H9 (cell line): ENCODE results near the gene POMGNT1. TPM values are rescaled to one million over a fixed set of nuclear protein-coding genes. Genes with fewer than 3 reads are reported as not detected.

Experiments used
- DNase-seq: peaks from one replicate; pipeline ENCODE4 v3.0.0-alpha.2; 2017
- H2AFZ ChIP-seq: one replicate; pipeline ENCODE4 v1.6.1; 2013; ENCODE audit warnings: mild to moderate bottlenecking, low read length, control low read depth, moderate library complexity
- H2AK5ac ChIP-seq: 2 replicates; pipeline ENCODE4 v1.6.1; 2013; ENCODE audit warnings: low read length, control low read depth, mixed read lengths; ENCODE audit not compliant: insufficient read length
- H2BK120ac ChIP-seq: one replicate; pipeline ENCODE4 v1.6.1; 2013; ENCODE audit warnings: low read depth, mild to moderate bottlenecking, low read length, control low read depth, inconsistent platforms; ENCODE audit not compliant: poor library complexity, severe bottlenecking
- H2BK12ac ChIP-seq: 2 replicates; pipeline ENCODE4 v1.6.1; 2013; ENCODE audit warnings: low read length, control low read depth, mixed read lengths, low read depth; ENCODE audit not compliant: insufficient read length
- H2BK15ac ChIP-seq: 2 replicates; pipeline ENCODE4 v1.6.1; 2013; ENCODE audit warnings: low read depth, low read length, control low read depth
- H2BK20ac ChIP-seq: one replicate; pipeline ENCODE4 v1.6.1; 2013; ENCODE audit warnings: low read depth, mild to moderate bottlenecking, low read length, control low read depth, inconsistent platforms; ENCODE audit not compliant: poor library complexity, severe bottlenecking
- H2BK5ac ChIP-seq: 2 replicates; pipeline ENCODE4 v1.6.1; 2013; ENCODE audit warnings: low read length, control low read depth, mixed read lengths; ENCODE audit not compliant: insufficient read length
- H3K14ac ChIP-seq: 2 replicates; pipeline ENCODE4 v1.6.1; 2013; ENCODE audit warnings: low read length, control low read depth; ENCODE audit not compliant: insufficient read depth
- H3K18ac ChIP-seq: 2 replicates; pipeline ENCODE4 v1.6.1; 2013; ENCODE audit warnings: low read depth, mild to moderate bottlenecking, mixed read lengths, low read length, control low read depth; ENCODE audit not compliant: insufficient read length
- H3K23ac ChIP-seq: 2 replicates; pipeline ENCODE4 v1.6.1; 2013; ENCODE audit warnings: low read length, control low read depth, mixed read lengths, low read depth; ENCODE audit not compliant: insufficient read length
- H3K23me2 ChIP-seq: 2 replicates; pipeline ENCODE4 v1.6.1; 2013; ENCODE audit warnings: low read depth, mild to moderate bottlenecking, mixed read lengths, low read length, control low read depth; ENCODE audit not compliant: insufficient read length, poor library complexity, severe bottlenecking
- H3K27ac ChIP-seq: 2 replicates; pipeline ENCODE4 v1.5.1; 2013; ENCODE audit warnings: low read length, control low read depth, mixed read lengths, low read depth; ENCODE audit not compliant: insufficient read length
- H3K27me3 ChIP-seq: 2 replicates; pipeline ENCODE4 v1.6.1; 2013; ENCODE audit warnings: low read length, control low read depth, inconsistent platforms; ENCODE audit not compliant: insufficient read depth
- H3K4ac ChIP-seq: 2 replicates; pipeline ENCODE4 v1.6.1; 2013; ENCODE audit warnings: low read depth, mild to moderate bottlenecking, control low read depth, inconsistent platforms, low read length, moderate library complexity
- H3K4me1 ChIP-seq: 2 replicates; pipeline ENCODE4 v1.6.1; 2013; ENCODE audit warnings: low read length, control low read depth, inconsistent platforms; ENCODE audit not compliant: insufficient read depth
- H3K4me2 ChIP-seq: 2 replicates; pipeline ENCODE4 v1.6.1; 2013; ENCODE audit warnings: low read length, control low read depth, mixed read lengths; ENCODE audit not compliant: insufficient read length, insufficient read depth
- H3K56ac ChIP-seq: 2 replicates; pipeline ENCODE4 v1.6.1; 2013; ENCODE audit warnings: low read depth, mild to moderate bottlenecking, mixed read lengths, low read length, control low read depth; ENCODE audit not compliant: insufficient read length
- H3K79me1 ChIP-seq: 2 replicates; pipeline ENCODE4 v1.6.1; 2013; ENCODE audit warnings: low read depth, mild to moderate bottlenecking, moderate library complexity, low read length, control low read depth, inconsistent platforms; ENCODE audit not compliant: insufficient read depth, poor library complexity, severe bottlenecking
- H3K79me2 ChIP-seq: 2 replicates; pipeline ENCODE4 v1.6.1; 2013; ENCODE audit warnings: low read length, control low read depth, inconsistent platforms; ENCODE audit not compliant: insufficient read depth
- H3K9ac ChIP-seq: 2 replicates; pipeline ENCODE4 v1.6.1; 2013; ENCODE audit warnings: low read length, control low read depth, mixed read lengths; ENCODE audit not compliant: insufficient read length; ENCODE audit errors: extremely low read depth
- H3K9me3 ChIP-seq: one replicate; pipeline ENCODE4 v1.6.1; 2013; ENCODE audit warnings: low read depth, low read length, inconsistent platforms; ENCODE audit not compliant: control insufficient read depth
- H3T11ph ChIP-seq: one replicate; pipeline ENCODE4 v1.6.1; 2013; ENCODE audit warnings: mild to moderate bottlenecking, low read length, control low read depth, inconsistent platforms
- H4K20me1 ChIP-seq: one replicate; pipeline ENCODE4 v1.6.1; 2013; ENCODE audit not compliant: control insufficient read depth, insufficient read length, insufficient read depth
- H4K5ac ChIP-seq: 2 replicates; pipeline ENCODE4 v1.6.1; 2013; ENCODE audit warnings: low read depth, mild to moderate bottlenecking, mixed read lengths, low read length, control low read depth; ENCODE audit not compliant: insufficient read length
- H4K8ac ChIP-seq: replicated peaks from 2 replicates; pipeline ENCODE4 v1.6.1; 2013; ENCODE audit warnings: low read length, control low read depth, mixed read lengths, low read depth; ENCODE audit not compliant: insufficient read length
- H4K91ac ChIP-seq: 2 replicates; pipeline ENCODE4 v1.6.1; 2013; ENCODE audit warnings: low read depth, mild to moderate bottlenecking, moderate library complexity, mixed read lengths, low read length, control low read depth; ENCODE audit not compliant: insufficient read length
- H3K27ac Mint-ChIP-seq, 3 experiments: 2 replicates in 2 of 3; 3 replicates in 1 of 3; pipeline ENCODE4 v1.8.0; 2020 to 2021; ENCODE audit warnings: mixed read lengths in 3 of 3, mild to moderate bottlenecking in 1 of 3, moderate library complexity in 1 of 3
- H3K27me3 Mint-ChIP-seq: 2 replicates; pipeline ENCODE4 v1.8.0; 2021; ENCODE audit warnings: low read depth, mild to moderate bottlenecking, moderate library complexity, mixed read lengths
- H3K36me3 Mint-ChIP-seq, 3 experiments: 2 replicates in 2 of 3; 3 replicates in 1 of 3; pipeline ENCODE4 v1.8.0; 2020 to 2021; ENCODE audit warnings: low read depth in 3 of 3, mixed read lengths in 3 of 3; ENCODE audit not compliant: insufficient read depth in 1 of 3
- H3K4me1 Mint-ChIP-seq, 2 experiments: 2 replicates each; pipeline ENCODE4 v1.8.0; 2020; ENCODE audit warnings: mixed read lengths in 2 of 2
- H3K4me3 Mint-ChIP-seq, 2 experiments: 2 replicates in 1 of 2; 3 replicates in 1 of 2; pipeline ENCODE4 v1.8.0; 2020 to 2021; ENCODE audit warnings: mild to moderate bottlenecking in 2 of 2, mixed read lengths in 2 of 2, moderate library complexity in 1 of 2
- H3K9me3 Mint-ChIP-seq, 2 experiments: 2 replicates in 1 of 2; 3 replicates in 1 of 2; pipeline ENCODE4 v1.8.0; 2020; ENCODE audit warnings: mild to moderate bottlenecking in 2 of 2, mixed read lengths in 2 of 2, moderate library complexity in 1 of 2
- WGBS: extraction: QIAGEN DNeasy Blood & Tissue Kit; methylation state at CpG from one replicate; pipeline ENCODE4 v1.1.7; 2013; ENCODE audit warnings: missing lambda C conversion rate, low lambda C conversion rate, mixed read lengths; ENCODE audit not compliant: insufficient read length; ENCODE audit errors: extremely low coverage; 5-methylcytosine and 5-hydroxymethylcytosine counted together
- total RNA-seq: library from RNA; stranded (reverse); gene quantifications from 2 replicates; pipeline ENCODE4 v1.2.1, GENCODE V29; 2021
- TF ChIP-seq, protein P1 (sequence below): fragments of 200-600 bp; sonication (generic); conservative IDR thresholded peaks from 3 replicates; pipeline ENCODE4 v1.8.0; 2021; ENCODE audit warnings: antibody characterized with exemption, mild to moderate bottlenecking

POMGNT1 gene
- total RNA-seq, 1 experiment from 2014 or later: 62.6 TPM

DNA sequence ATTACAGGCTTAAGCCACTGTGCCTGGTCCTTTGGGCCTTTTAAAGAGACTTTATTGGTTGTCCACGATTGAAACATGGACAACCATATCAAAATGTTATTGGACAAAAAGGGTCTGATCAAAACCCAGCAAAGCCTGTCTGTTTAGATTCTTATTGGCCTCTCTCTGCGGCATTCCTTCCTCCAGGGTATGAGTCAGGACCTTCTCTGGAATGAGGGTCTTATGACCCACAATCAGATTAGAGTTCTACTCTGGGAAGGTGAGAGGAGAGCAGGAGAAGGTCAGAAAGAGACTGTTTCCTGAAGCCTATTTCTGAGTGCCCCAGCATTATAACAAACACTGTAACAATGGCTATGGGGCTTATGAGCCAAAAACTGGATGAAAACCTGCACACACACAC lies 12.8 kb upstream of the POMGNT1 start:
- Histone ChIP-seq H3K4me2 (no peak overlapping the region), H3K14ac (no peak overlapping the region), H3K4ac (no peak overlapping the region), H2AK5ac (no peak overlapping the region), H3K27ac (no peak overlapping the region), H2BK20ac (no peak overlapping the region), H3K79me1 (no peaks in the 10 kb centered on the region), H3K23ac (no peak overlapping the region), H3K56ac (no peak overlapping the region), H2BK120ac (no peak overlapping the region), H3K27me3 (no peaks in the 10 kb centered on the region), H3K23me2 (no peaks in the 10 kb centered on the region), H3K18ac (no peak overlapping the region), H3K4me1 (no peaks in the 10 kb centered on the region), H2BK5ac (no peak overlapping the region), H2BK15ac (no peak overlapping the region), H2AFZ (no peak overlapping the region), H4K8ac (no peak overlapping the region), H4K91ac (no peak overlapping the region), H4K5ac (no peak overlapping the region), H3T11ph (no peak overlapping the region), H3K79me2 (no peaks in the 10 kb centered on the region), H4K20me1 (no peaks in the 10 kb centered on the region), H2BK12ac (no peak overlapping the region), H3K9ac (no peak overlapping the region), H3K9me3 (no peaks in the 10 kb centered on the region)
- no peaks in the 10 kb centered on the region for H3K4me1 Mint-ChIP-seq
- no peaks in the 10 kb centered on the region for H3K27me3 Mint-ChIP-seq
- DNase-seq: no peak
- WGBS: no CpG with 5 or more reads among the region's 2 CpGs
- H3K4me3 Mint-ChIP-seq: no peak overlapping the region
- peaks cover 0 to 2% (median 2%) of the 10 kb centered on the region in 3 experiments; a peak in 3 of 7 replicates for H3K36me3 Mint-ChIP-seq
- TF ChIP-seq, protein P1, sequence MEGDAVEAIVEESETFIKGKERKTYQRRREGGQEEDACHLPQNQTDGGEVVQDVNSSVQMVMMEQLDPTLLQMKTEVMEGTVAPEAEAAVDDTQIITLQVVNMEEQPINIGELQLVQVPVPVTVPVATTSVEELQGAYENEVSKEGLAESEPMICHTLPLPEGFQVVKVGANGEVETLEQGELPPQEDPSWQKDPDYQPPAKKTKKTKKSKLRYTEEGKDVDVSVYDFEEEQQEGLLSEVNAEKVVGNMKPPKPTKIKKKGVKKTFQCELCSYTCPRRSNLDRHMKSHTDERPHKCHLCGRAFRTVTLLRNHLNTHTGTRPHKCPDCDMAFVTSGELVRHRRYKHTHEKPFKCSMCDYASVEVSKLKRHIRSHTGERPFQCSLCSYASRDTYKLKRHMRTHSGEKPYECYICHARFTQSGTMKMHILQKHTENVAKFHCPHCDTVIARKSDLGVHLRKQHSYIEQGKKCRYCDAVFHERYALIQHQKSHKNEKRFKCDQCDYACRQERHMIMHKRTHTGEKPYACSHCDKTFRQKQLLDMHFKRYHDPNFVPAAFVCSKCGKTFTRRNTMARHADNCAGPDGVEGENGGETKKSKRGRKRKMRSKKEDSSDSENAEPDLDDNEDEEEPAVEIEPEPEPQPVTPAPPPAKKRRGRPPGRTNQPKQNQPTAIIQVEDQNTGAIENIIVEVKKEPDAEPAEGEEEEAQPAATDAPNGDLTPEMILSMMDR: no peak
- no peaks in the 10 kb centered on the region; a peak in 1 of 5 replicates for H3K9me3 Mint-ChIP-seq
- no peak overlapping the region; a peak in 1 of 7 replicates for H3K27ac Mint-ChIP-seq
